Peyer's patch (tissue), 4 donors: ENCODE results near the gene HAND2.

ENCODE experiments used
- CTCF ChIP-seq, 6 experiments: fragments of 450-650 bp in 4 of 6; fragments of 200-600 bp in 2 of 6; sonication (generic) in 1 of 6; IDR thresholded peaks; one replicate each; pipeline ENCODE4 v1.5.1; 2017 to 2019; ENCODE audit warnings: antibody characterized with exemption in 6 of 6, mild to moderate bottlenecking in 3 of 6, moderate library complexity in 1 of 6
- POLR2A ChIP-seq, 2 donors: fragments of 450-650 bp; IDR thresholded peaks; one replicate each; pipeline ENCODE4 v1.5.1; 2017; ENCODE audit warnings: antibody characterized with exemption in 2 of 2, mild to moderate bottlenecking in 2 of 2, moderate library complexity in 2 of 2

GRCh38 chr4:173521467-173522159 is 8.4 kb downstream of the HAND2 start:
- TF ChIP-seq POLR2A (IDR thresholded peaks at IDR 0.05), result no peak
- no peak for TF ChIP-seq CTCF (IDR thresholded peaks at IDR 0.05)
